C4-2B (cell line): ENCODE results near the gene CEP20.

ENCODE experiments used
- ZFX ChIP-seq: fragments of 450-650 bp; IDR thresholded peaks from 2 replicates; pipeline ENCODE4 v1.6.1; 2017
- TF ChIP-seq, protein P1 (sequence below): fragments of 450-650 bp; conservative IDR thresholded peaks from 2 replicates; pipeline ENCODE4 v1.5.1; 2017; ENCODE audit warnings: mild to moderate bottlenecking

GRCh38 chr16:15898654-15899053 lies 10.3 kb upstream of the CEP20 start:
- TF ChIP-seq, protein P1, sequence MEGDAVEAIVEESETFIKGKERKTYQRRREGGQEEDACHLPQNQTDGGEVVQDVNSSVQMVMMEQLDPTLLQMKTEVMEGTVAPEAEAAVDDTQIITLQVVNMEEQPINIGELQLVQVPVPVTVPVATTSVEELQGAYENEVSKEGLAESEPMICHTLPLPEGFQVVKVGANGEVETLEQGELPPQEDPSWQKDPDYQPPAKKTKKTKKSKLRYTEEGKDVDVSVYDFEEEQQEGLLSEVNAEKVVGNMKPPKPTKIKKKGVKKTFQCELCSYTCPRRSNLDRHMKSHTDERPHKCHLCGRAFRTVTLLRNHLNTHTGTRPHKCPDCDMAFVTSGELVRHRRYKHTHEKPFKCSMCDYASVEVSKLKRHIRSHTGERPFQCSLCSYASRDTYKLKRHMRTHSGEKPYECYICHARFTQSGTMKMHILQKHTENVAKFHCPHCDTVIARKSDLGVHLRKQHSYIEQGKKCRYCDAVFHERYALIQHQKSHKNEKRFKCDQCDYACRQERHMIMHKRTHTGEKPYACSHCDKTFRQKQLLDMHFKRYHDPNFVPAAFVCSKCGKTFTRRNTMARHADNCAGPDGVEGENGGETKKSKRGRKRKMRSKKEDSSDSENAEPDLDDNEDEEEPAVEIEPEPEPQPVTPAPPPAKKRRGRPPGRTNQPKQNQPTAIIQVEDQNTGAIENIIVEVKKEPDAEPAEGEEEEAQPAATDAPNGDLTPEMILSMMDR: no peak
- TF ChIP-seq ZFX: no peak
